CD4-positive, alpha-beta memory T cell (primary cell): ENCODE data around the gene PEPD. TPM values are rescaled to one million over a fixed set of nuclear protein-coding genes. Genes with fewer than 3 reads are reported as not detected.
A peak's percentile ranks its signal among the peaks of the same experiment; 100 is the strongest.

ENCODE experiments used
- CTCF ChIA-PET: fragments of 350-600 bp; sonication (Branson Sonifier 250); formaldehyde crosslinking; loops from one replicate; lab custom pipeline; 2021; ENCODE audit warnings: inconsistent platforms; ENCODE audit not compliant: partially characterized antibody; lab: Charles Lee
- POLR2A ChIA-PET: fragments of 350-600 bp; sonication (Branson Sonifier 250); formaldehyde crosslinking; loops from one replicate; lab custom pipeline; 2021; ENCODE audit not compliant: partially characterized antibody; lab: Charles Lee
- DNase-seq, 5 donors: peaks; one replicate each; pipeline versions ENCODE4 v3.0.0 to v3.0.0-alpha.2; 2020 to 2022; ENCODE audit warnings: mixed read lengths in 1 of 5
- H3K27ac ChIP-seq: one replicate; pipeline ENCODE4 v1.7.0; 2013; ENCODE audit warnings: low read depth, low read length
- H3K27me3 ChIP-seq: 2 replicates; pipeline ENCODE4 v1.7.0; 2013; ENCODE audit warnings: mild to moderate bottlenecking, low read length, moderate library complexity; ENCODE audit not compliant: insufficient read depth
- H3K36me3 ChIP-seq: 2 replicates; pipeline ENCODE4 v1.7.0; 2013; ENCODE audit warnings: mild to moderate bottlenecking, low read length, moderate library complexity; ENCODE audit not compliant: insufficient read depth
- H3K4me1 ChIP-seq: 2 replicates; pipeline ENCODE4 v1.7.0; 2013; ENCODE audit warnings: mild to moderate bottlenecking, low read length, moderate library complexity; ENCODE audit not compliant: insufficient read depth
- H3K4me3 ChIP-seq, 2 donors: one replicate each; pipeline ENCODE4 v1.7.0; 2013; ENCODE audit warnings: low read length in 2 of 2, mild to moderate bottlenecking in 1 of 2
- H3K9me3 ChIP-seq, 2 donors: one replicate each; pipeline ENCODE4 v1.7.0; 2013; ENCODE audit warnings: low read length in 2 of 2, control low read depth in 1 of 2; ENCODE audit not compliant: control insufficient read depth in 1 of 2
- H3K27ac Mint-ChIP-seq, 7 donors: one replicate each; pipeline ENCODE4 v1.8.0; 2020 to 2021; ENCODE audit warnings: mixed read lengths in 7 of 7, mild to moderate bottlenecking in 6 of 7, inconsistent platforms in 3 of 7, moderate library complexity in 3 of 7
- H3K27me3 Mint-ChIP-seq, 2 donors: one replicate each; pipeline ENCODE4 v1.8.0; 2020 to 2021; ENCODE audit warnings: mixed read lengths in 2 of 2
- H3K36me3 Mint-ChIP-seq, 2 donors: one replicate each; pipeline ENCODE4 v1.8.0; 2020 to 2021; ENCODE audit warnings: mixed read lengths in 2 of 2, inconsistent platforms in 1 of 2, mild to moderate bottlenecking in 1 of 2
- H3K4me1 Mint-ChIP-seq, 4 donors: one replicate each; pipeline ENCODE4 v1.8.0; 2020 to 2021; ENCODE audit warnings: mixed read lengths in 4 of 4, mild to moderate bottlenecking in 1 of 4
- H3K4me3 Mint-ChIP-seq, 8 donors: one replicate each; pipeline ENCODE4 v1.8.0; 2020 to 2021; ENCODE audit warnings: mixed read lengths in 8 of 8, mild to moderate bottlenecking in 7 of 8, moderate library complexity in 6 of 8, inconsistent platforms in 3 of 8
- H3K9me3 Mint-ChIP-seq, 8 donors: one replicate each; pipeline ENCODE4 v1.8.0; 2020 to 2021; ENCODE audit warnings: mixed read lengths in 8 of 8, mild to moderate bottlenecking in 5 of 8, inconsistent platforms in 3 of 8, moderate library complexity in 1 of 8
- intact Hi-C: fragments of 100-400 bp; cut with micrococcal nuclease; formaldehyde crosslinking; loops from one replicate; pipeline ENCODE4 v1.15.1; 2023
- polyA plus RNA-seq, 2 donors: library from polyadenylated mRNA; unstranded; fragments of 300-500 nt; fragmentation: Illumina TruSeq; gene quantifications; one replicate each; pipeline ENCODE4 v1.2.3, GENCODE V29; 2021
- total RNA-seq, 2 experiments: library from RNA; stranded (reverse); gene quantifications; one replicate each; pipeline ENCODE4 v1.2.3, GENCODE V29; 2021

The PEPD gene
- total and polyA plus RNA-seq, 4 experiments from 2014 or later: 27.6 to 213 (median 77.8) TPM

GRCh38 chr19:33512021-33512420 is 9.6 kb downstream of the PEPD start:
- DNase-seq: no peak
- H3K4me1 ChIP-seq: peaks cover 24% of the 10 kb centered on the region
- H3K27me3 Mint-ChIP-seq: no peaks in the 10 kb centered on the region
- H3K27me3 ChIP-seq: no peaks in the 10 kb centered on the region
- H3K36me3 Mint-ChIP-seq: peaks cover 12 to 17% of the 10 kb centered on the region in 2 donors
- POLR2A ChIA-PET: no interaction called here
- CTCF ChIA-PET: no interaction called here
- H3K4me3 ChIP-seq: no peak overlapping the region
- peaks cover 20 to 40% (median 31%) of the 10 kb centered on the region in 4 donors for H3K4me1 Mint-ChIP-seq
- intact Hi-C loops: no loop called here
- peak overlapping the region in 1 of 7 donors; percentile 41 for H3K27ac Mint-ChIP-seq
- H3K36me3 ChIP-seq: no peaks in the 10 kb centered on the region
- no peak overlapping the region for H3K4me3 Mint-ChIP-seq
- H3K27ac ChIP-seq: no peak overlapping the region
- H3K9me3 ChIP-seq: no peaks in the 10 kb centered on the region
- H3K9me3 Mint-ChIP-seq: peaks cover 0 to 1% (median 0%) of the 10 kb centered on the region in 8 donors

DNA sequence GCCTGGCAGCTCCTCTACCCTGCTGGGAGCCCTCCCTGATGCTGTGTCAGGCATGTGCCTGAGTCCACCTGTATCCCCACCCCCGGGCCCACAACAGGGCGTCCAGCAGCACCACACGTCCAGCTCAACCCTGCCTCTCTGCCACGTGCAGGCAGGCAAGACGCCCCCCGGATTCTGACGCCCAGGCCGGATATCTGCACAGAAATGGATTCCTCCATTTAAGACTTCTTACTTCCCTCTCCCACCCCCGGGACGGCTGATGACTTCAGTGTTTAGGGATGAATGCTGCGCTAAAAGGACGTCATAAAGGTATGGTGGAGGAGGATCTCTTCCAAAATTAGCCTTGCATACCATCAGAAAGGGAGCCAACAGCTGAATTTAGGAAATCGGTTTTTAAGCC is 10.2 kb downstream of the PEPD start:
- no peak overlapping the region for H3K4me3 Mint-ChIP-seq
- peaks cover 0 to 1% (median 0%) of the 10 kb centered on the region in 8 donors for H3K9me3 Mint-ChIP-seq
- H3K9me3 ChIP-seq: no peaks in the 10 kb centered on the region
- H3K27ac ChIP-seq: no peak overlapping the region
- intact Hi-C loops: no loop called here
- peaks cover 21 to 34% (median 27%) of the 10 kb centered on the region in 4 donors for H3K4me1 Mint-ChIP-seq
- H3K27me3 Mint-ChIP-seq: no peaks in the 10 kb centered on the region
- CTCF ChIA-PET: no interaction called here
- H3K36me3 Mint-ChIP-seq: peaks cover 12 to 15% of the 10 kb centered on the region in 2 donors
- no peaks in the 10 kb centered on the region for H3K27me3 ChIP-seq
- peaks cover 24% of the 10 kb centered on the region for H3K4me1 ChIP-seq
- no peak overlapping the region for H3K4me3 ChIP-seq
- no peak for DNase-seq
- POLR2A ChIA-PET: no interaction called here
- H3K36me3 ChIP-seq: no peaks in the 10 kb centered on the region
- H3K27ac Mint-ChIP-seq: no peak overlapping the region

GRCh38 chr19:33510462-33511194 is 11.0 kb downstream of the PEPD start:
- no peaks in the 10 kb centered on the region for H3K9me3 ChIP-seq
- no peak overlapping the region for H3K4me3 ChIP-seq
- no peaks in the 10 kb centered on the region for H3K36me3 ChIP-seq
- peaks cover 16 to 27% (median 22%) of the 10 kb centered on the region in 4 donors for H3K4me1 Mint-ChIP-seq
- no peak overlapping the region for H3K27ac Mint-ChIP-seq
- CTCF ChIA-PET: interaction anchor here (0.6 kb wide), 1 partner anchor 25 kb away, joined by 4 read pairs; no protein-coding TSS in a partner anchor
- H3K36me3 Mint-ChIP-seq: peaks cover 13 to 15% of the 10 kb centered on the region in 2 donors
- no peak for DNase-seq
- peaks cover 0 to 1% (median 0%) of the 10 kb centered on the region in 8 donors for H3K9me3 Mint-ChIP-seq
- POLR2A ChIA-PET: no interaction called here
- intact Hi-C loops: no loop called here
- no peaks in the 10 kb centered on the region for H3K27me3 ChIP-seq
- no peaks in the 10 kb centered on the region for H3K27me3 Mint-ChIP-seq
- no peak overlapping the region for H3K4me3 Mint-ChIP-seq
- H3K27ac ChIP-seq: no peak overlapping the region
- peaks cover 18% of the 10 kb centered on the region for H3K4me1 ChIP-seq

DNA sequence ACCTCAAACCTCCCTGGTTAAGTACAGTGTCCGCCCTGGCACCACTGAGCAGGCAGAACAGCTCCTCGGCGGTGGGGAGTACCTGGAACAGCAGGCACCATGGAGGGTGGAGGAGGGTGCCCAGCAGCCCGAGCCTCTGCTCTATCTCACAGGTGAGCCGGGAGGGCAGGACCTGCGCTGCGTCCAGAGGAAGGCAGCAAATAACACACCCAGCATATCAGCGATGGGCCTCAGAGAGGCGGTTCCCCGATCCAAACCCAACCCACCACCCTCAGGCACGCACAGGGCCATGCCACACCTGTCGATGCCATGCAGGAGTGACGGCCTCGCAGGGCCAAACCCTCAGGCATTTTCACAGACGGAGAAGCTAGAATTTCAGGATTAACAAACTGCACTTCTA is 11.8 kb downstream of the PEPD start:
- H3K27ac Mint-ChIP-seq: peak overlapping the region in 1 of 7 donors; percentile 64
- POLR2A ChIA-PET: no interaction called here

GRCh38 chr19:33508941-33509614 is 12.5 kb downstream of the PEPD start:
- H3K9me3 ChIP-seq: no peaks in the 10 kb centered on the region
- H3K27ac Mint-ChIP-seq: peak overlapping the region in 1 of 7 donors; percentile 75
- H3K4me3 Mint-ChIP-seq: no peak overlapping the region
- peaks cover 0 to 1% (median 0%) of the 10 kb centered on the region in 8 donors for H3K9me3 Mint-ChIP-seq
- H3K4me3 ChIP-seq: no peak overlapping the region
- peaks cover 2% of the 10 kb centered on the region for H3K4me1 ChIP-seq
- H3K36me3 ChIP-seq: no peaks in the 10 kb centered on the region
- no peaks in the 10 kb centered on the region for H3K27me3 Mint-ChIP-seq
- CTCF ChIA-PET: no interaction called here
- intact Hi-C loops: no loop called here
- H3K36me3 Mint-ChIP-seq: peaks cover 13 to 16% of the 10 kb centered on the region in 2 donors
- no peak overlapping the region for H3K27ac ChIP-seq
- no peaks in the 10 kb centered on the region for H3K27me3 ChIP-seq
- DNase-seq: no peak
- H3K4me1 Mint-ChIP-seq: peaks cover 2 to 12% (median 11%) of the 10 kb centered on the region in 4 donors
- POLR2A ChIA-PET: no interaction called here

More for the DNA sequence above, 11.8 kb downstream of the PEPD start:
- no peaks in the 10 kb centered on the region for H3K36me3 ChIP-seq
- no peaks in the 10 kb centered on the region for H3K9me3 ChIP-seq
- H3K36me3 Mint-ChIP-seq: peaks cover 15 to 16% of the 10 kb centered on the region in 2 donors
- H3K27me3 Mint-ChIP-seq: no peaks in the 10 kb centered on the region
- no peaks in the 10 kb centered on the region for H3K27me3 ChIP-seq
- no peak for DNase-seq
- peaks cover 0 to 1% (median 0%) of the 10 kb centered on the region in 8 donors for H3K9me3 Mint-ChIP-seq
- no peak overlapping the region for H3K4me3 Mint-ChIP-seq
- no peak overlapping the region for H3K27ac ChIP-seq
- H3K4me1 ChIP-seq: peaks cover 9% of the 10 kb centered on the region
- CTCF ChIA-PET: no interaction called here
- intact Hi-C loops: no loop called here
- H3K4me1 Mint-ChIP-seq: peaks cover 8 to 19% (median 16%) of the 10 kb centered on the region in 4 donors
- no peak overlapping the region for H3K4me3 ChIP-seq

DNA sequence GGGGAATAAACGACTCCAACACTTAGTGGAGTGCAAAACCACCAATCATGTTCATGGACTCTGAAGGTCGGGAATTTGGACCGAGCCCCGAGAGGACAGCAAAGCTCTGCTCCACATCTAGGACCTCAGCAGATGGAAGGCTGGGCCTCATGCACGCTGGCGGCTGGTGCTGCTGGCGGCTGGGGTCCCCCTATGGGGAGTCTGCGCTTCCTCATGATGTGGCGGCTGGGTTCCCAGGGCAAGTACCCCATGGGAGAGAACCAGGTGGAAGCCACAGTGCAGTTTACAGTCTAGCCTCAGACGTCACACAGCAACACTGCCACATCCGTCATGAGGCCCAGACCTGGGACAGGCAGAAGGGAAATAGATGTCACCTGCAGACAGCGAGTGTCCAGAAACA is 13.2 kb downstream of the PEPD start:
- H3K4me1 Mint-ChIP-seq: peaks cover 0 to 10% (median 7%) of the 10 kb centered on the region in 4 donors

DNA sequence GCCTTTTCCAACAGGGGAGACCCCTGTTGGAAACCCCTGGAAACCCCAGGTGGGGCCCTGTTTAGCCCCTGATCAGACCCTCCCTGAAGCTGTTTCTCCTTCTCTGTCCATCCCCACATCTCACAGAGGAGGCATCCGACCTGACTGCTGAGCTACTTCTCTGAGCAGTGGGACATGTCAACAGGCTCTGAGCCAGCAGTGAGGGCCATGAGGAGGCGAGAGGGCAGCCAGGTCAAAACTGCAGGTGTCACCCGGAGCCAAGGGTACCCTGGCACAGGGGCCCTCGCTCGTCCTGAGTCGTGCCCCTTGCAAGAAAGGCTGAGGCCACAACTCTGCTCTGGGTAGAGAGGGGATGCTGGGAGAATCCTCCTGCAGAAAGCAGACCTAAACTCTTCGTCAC is 13.6 kb downstream of the PEPD start:
- CTCF ChIA-PET: interaction anchor here (1.3 kb wide), 1 partner anchor 92 kb away, joined by 3 read pairs; no protein-coding TSS in a partner anchor
- Mint-ChIP-seq H3K27me3 (no peaks in the 10 kb centered on the region), H3K36me3 (peaks cover 13 to 16% of the 10 kb centered on the region in 2 donors), H3K4me3 (no peak overlapping the region), H3K4me1 (peaks cover 2 to 10% (median 6%) of the 10 kb centered on the region in 4 donors), H3K27ac (no peak overlapping the region), H3K9me3 (peaks cover 0 to 1% (median 0%) of the 10 kb centered on the region in 8 donors)
- no peak for DNase-seq
- Histone ChIP-seq H3K27ac (no peak overlapping the region), H3K4me1 (no peaks in the 10 kb centered on the region), H3K4me3 (no peak overlapping the region), H3K27me3 (no peaks in the 10 kb centered on the region), H3K36me3 (no peaks in the 10 kb centered on the region), H3K9me3 (no peaks in the 10 kb centered on the region)
- intact Hi-C loops: no loop called here
- POLR2A ChIA-PET: no interaction called here

More for the DNA sequence above, 13.2 kb downstream of the PEPD start:
- no peak overlapping the region for H3K27ac ChIP-seq
- no peaks in the 10 kb centered on the region for H3K9me3 ChIP-seq
- ChIA-PET CTCF (interaction anchor here (1.3 kb wide), 1 partner anchor 92 kb away, joined by 3 read pairs; no protein-coding TSS in a partner anchor), POLR2A (no interaction called here)
- intact Hi-C loops: no loop called here
- peaks cover 0 to 1% (median 0%) of the 10 kb centered on the region in 8 donors for H3K9me3 Mint-ChIP-seq
- H3K36me3 Mint-ChIP-seq: peaks cover 13 to 16% of the 10 kb centered on the region in 2 donors
- H3K4me3 Mint-ChIP-seq: no peak overlapping the region
- no peak for DNase-seq
- no peaks in the 10 kb centered on the region for H3K4me1 ChIP-seq
- H3K27me3 ChIP-seq: no peaks in the 10 kb centered on the region
- no peak overlapping the region for H3K4me3 ChIP-seq
- no peak overlapping the region for H3K27ac Mint-ChIP-seq
- H3K27me3 Mint-ChIP-seq: no peaks in the 10 kb centered on the region
- H3K36me3 ChIP-seq: no peaks in the 10 kb centered on the region
